ENCODE measurements around the gene RAD54L.
A peak's percentile ranks its signal among the peaks of the same experiment; 100 is the strongest.
"Not testable (repeated sequence)": the region's sequence is repeated elsewhere in the genome, so short reads cannot be mapped to it uniquely, and the experiment has no call there.

The RAD54L gene

GRCh38 chr1:46236882-46237281 lies 10.7 kb upstream of the RAD54L start:
- DNase-seq: no peak
- intact Hi-C loops (cut with DNase I): no loop called here

DNA sequence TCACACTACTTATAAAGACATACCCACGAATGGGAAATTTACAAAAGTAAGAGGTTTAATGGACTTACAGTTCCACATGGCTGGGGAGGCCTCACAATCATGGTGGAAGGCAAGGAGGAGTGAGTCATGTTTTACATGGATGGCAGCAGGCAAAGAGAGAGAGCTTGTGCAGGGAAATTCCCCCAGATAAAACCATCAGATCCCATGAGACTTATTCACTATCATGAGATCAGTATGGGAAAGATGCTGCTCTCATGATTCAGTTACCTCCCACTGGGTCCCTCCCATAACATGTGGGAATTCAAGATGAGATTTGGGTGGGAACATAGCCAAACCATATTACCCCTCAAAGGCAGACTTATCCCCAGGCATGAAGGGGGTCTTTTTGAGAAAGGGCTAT lies 8.7 kb upstream of the RAD54L start:
- DNase-seq; intact Hi-C loops (cut with DNase I): not testable (repeated sequence)

- DNase-seq; intact Hi-C loops (cut with DNase I): not testable (repeated sequence)
Measured at GRCh38 chr1:46241733-46242132, 5.8 kb upstream of the RAD54L start.

- intact Hi-C loops (cut with DNase I): no loop called here
- no peak for DNase-seq
Measured at GRCh38 chr1:46242918-46243317, 4.6 kb upstream of the RAD54L start.

- intact Hi-C loops (cut with DNase I): not testable (repeated sequence)
Measured at GRCh38 chr1:46243831-46244230, 3.7 kb upstream of the RAD54L start.

DNA sequence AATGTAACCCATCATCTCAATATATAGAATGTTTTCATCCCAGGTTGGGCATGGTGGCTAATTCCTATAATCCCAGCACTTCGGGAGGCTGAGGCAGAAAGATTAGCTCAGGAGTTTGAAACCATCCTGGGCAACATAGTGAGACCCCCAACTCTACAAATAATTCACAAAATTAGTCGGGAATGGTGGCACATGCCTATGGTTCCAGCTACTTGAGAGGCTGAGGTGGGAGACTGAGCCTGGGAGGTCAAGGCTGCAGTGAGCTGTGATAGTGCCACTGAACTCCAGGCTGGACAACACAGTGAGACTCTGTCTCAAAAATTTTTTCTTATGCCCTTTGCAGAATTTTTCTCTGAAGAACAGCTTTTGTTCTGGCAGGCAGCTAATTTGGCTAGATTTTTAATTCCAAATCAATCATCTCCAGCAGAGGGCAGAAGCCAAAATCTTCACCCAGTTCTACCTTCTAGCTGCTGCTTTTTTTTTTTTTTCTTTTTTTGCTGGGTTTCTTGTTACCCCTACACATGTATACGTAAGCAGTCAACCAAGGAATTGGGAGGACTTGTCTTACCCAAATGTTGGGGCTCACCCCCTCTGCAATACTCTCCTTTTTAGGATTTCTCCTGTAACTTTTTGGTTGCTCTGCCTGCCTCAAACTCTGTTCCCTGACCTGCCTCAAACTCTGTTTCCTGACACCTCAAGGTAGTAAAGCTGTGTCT lies 2.7 kb upstream of the RAD54L start:
- intact Hi-C loops (cut with DNase I): no loop called here
- DNase-seq: no peak

More at GRCh38 chr1:46243831-46244230, 3.7 kb upstream of the RAD54L start:
- DNase-seq: not testable (repeated sequence)

DNA sequence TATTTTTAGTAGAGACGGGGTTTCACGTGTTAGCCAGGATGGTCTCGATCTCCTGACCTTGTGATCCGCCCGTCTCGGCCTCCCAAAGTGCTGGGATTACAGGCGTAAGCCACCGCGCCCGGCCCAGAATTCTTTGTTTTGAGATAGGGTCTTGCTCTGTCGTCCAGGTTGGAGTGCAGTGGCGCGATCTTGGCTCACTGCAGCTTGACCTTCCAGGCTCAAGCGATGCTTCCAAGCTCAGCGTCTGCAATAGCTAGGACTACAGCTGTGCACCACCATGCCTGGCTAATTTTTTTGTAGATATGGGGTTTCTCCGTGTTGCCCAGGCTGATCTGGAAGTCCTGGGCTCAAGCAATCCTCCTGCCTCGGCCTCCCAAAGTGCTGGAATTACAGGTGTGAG lies 1.4 kb upstream of the RAD54L start:
- intact Hi-C loops (cut with DNase I): loop anchor here (2.0 kb wide), 1 partner anchor 57 kb away; the partner anchor contains the start of genes LRRC41 and UQCRH
- DNase-seq: not testable (repeated sequence)

- intact Hi-C loops (cut with DNase I): loop anchor here (2.0 kb wide), 1 partner anchor 56 kb away; the partner anchor contains the start of genes LRRC41 and UQCRH
- peak in 5 of 10 donors; percentile 16 to 88 (median 42) for DNase-seq
Measured at GRCh38 chr1:46246548-46247435, 771 bp upstream of the RAD54L start.

DNA sequence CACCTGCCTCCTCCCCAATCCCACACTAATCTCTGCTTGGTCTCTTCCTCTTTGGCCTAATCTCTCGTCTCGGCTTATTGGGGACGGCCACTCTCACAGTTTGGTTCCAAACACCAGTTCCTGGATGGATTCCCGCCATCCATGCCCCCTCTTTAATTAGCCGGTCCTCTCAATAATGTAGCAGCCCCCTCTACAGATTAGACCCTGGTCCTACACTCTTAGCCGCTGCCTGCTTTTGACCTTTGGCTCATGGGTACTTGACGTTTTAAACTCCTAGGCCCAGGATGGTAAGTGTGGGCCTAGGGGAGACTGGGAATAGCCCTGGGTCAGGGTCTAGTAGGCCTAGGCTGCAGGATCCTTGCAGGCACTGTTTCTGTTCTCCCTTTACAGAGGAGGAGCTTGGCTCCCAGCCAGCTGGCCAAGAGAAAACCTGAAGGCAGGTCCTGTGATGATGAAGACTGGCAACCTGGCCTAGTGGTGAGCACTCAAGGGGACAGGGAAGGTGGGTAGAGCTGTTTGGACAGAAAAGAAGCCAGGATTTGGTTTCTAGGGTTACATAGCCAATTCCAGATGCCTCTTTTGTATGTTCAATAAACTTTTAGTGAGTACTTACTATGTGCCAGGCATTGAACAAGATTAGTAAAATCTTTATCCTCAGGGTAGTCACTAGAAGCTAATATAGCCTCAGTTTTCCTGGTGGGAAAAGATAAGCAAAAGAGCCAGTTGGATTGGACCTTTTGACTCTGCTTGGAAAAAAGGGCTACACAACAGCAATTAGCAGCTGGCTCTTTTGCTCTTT lies 758 bp downstream of the RAD54L start:
- intact Hi-C loops (cut with DNase I): no loop called here
- DNase-seq: no peak

- intact Hi-C loops (cut with DNase I): no loop called here
- DNase-seq: no peak
Measured at GRCh38 chr1:46254668-46255067, 7.1 kb downstream of the RAD54L start.

DNA sequence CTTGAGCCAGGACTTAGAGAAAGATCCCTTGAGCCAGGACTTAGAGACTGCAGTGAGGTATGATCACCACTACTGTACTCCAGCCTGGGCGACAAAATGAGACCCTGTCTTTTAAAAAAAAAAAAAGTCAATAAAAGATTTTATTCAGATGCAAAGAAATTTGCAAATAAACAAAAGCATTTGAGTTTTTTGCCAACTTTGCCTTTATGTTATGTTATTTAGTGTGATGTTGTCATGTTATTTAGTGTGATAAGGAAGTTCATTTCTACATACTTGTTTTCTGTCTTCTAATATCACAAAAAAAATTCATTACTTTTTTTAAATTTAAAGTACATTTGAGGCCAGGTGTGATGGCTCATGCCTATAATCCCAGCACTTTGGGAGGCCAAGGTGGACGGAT lies 9.0 kb downstream of the RAD54L start:
- intact Hi-C loops (cut with DNase I): no loop called here

DNA sequence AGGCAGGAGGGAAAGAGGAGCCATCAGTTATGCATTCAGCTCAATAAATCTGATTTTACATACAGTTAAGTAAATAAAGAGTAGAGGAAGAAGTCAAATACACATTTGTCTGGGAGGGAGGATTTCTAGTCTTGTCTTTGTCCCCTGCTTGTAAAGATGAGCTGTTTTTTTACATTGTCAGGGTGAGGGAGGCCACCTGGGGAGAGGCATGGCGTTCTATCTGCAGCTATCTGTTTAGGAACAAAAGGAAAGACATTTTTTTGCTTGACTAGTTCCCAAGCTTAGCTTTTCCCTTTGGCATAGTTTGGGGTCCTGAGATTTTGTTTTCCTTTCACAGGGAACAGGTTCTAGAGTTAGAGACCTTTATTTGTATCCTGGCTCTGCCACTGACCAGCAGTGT lies 14.9 kb downstream of the RAD54L start:
- no peak for DNase-seq

More for the DNA sequence above, 9.0 kb downstream of the RAD54L start:
- DNase-seq: no peak

DNA sequence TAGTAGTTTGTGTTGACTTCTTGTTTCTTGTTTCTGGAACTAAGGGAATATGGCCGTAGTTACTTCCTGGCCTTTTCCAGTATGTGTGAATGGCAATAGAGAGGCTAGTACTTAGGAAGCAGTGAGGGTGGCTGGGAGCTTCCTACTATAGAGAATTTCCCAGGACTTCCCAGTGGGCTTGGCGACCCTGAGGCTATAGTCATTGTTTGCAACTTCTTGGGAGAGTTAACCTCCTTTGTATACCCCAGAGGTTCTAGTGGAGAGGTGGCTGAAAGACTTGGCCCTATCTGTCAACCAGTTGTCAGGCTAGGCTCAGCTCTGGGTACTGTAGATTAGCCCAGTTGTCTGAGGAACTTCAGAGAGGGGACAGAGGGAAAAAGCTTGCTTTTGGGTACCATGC lies 15.6 kb downstream of the RAD54L start:
- no peak for DNase-seq
- intact Hi-C loops (cut with DNase I): no loop called here

More for the DNA sequence above, 14.9 kb downstream of the RAD54L start:
- intact Hi-C loops (cut with DNase I): no loop called here

- intact Hi-C loops (cut with DNase I): no loop called here
- no peak for DNase-seq
Measured at GRCh38 chr1:46268578-46268977, 21.0 kb downstream of the RAD54L start.

DNA sequence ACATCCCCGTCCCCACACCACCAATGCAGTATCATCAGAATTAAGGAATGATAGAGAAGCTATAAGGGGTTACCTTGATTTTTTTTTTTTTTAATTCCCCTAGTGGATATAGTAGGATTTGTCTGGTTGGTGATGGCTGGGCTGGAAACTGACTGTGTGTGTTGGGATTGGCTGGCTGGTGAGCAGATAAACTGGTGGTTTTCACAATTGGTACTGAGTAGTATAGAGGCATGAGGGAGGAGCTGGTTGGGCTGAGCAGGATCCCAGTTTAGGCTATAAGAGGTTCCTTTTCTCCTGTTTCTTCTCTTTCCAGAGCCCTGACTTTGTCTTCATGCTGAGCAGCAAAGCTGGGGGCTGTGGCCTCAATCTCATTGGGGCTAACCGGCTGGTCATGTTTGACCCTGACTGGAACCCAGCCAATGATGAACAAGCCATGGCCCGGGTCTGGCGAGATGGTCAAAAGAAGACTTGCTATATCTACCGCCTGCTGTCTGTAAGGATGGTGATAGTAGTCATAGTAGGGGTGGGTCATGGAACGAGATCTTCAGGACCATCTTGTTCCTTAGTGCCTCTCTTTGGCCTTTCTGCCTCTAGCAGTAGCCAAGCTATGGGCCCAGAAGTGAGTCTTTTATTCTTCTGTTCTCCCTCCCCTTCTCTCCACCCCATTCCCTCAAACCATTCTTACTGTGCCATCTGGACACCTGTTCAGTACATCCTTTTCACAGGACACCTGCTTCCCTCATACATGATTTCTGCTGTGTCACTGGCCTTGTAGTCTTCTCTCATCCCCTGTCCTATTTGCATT lies 26.9 kb downstream of the RAD54L start:
- no peak for DNase-seq
- intact Hi-C loops (cut with DNase I): no loop called here

GRCh38 chr1:46275030-46275337 lies 27.4 kb downstream of the RAD54L start:
- intact Hi-C loops (cut with DNase I): no loop called here
- no peak for DNase-seq

GRCh38 chr1:46277658-46278373 lies 30.3 kb downstream of the RAD54L start:
- intact Hi-C loops (cut with DNase I): no loop called here
- no peak for DNase-seq

- peak in 2 of 10 donors; percentile 13 to 84 for DNase-seq
- intact Hi-C loops (cut with DNase I): no loop called here
Measured at GRCh38 chr1:46278807-46279206, 31.2 kb downstream of the RAD54L start.

GRCh38 chr1:46280092-46280491 lies 32.5 kb downstream of the RAD54L start:
- DNase-seq: no peak
- intact Hi-C loops (cut with DNase I): no loop called here

All from posterior cingulate gyrus (tissue), 11 donors.